Neural crest cell (in vitro differentiated cells): ENCODE data around the gene COL18A1. TPM values are rescaled to one million over a fixed set of nuclear protein-coding genes. Genes with fewer than 3 reads are reported as not detected.

Source experiments
- DNase-seq: peaks from one replicate; pipeline ENCODE4 v3.0.0; 2021; ENCODE audit warnings: low read depth, mixed read lengths, low spot score
- H3K27ac Mint-ChIP-seq: one replicate; pipeline ENCODE4 v1.8.0; 2021; ENCODE audit warnings: mild to moderate bottlenecking, mixed read lengths; ENCODE audit not compliant: unreplicated experiment
- H3K27me3 Mint-ChIP-seq: 2 replicates; pipeline ENCODE4 v1.8.0; 2021; ENCODE audit warnings: low read depth, mild to moderate bottlenecking, mixed read lengths
- H3K36me3 Mint-ChIP-seq: 2 replicates; pipeline ENCODE4 v1.8.0; 2021; ENCODE audit warnings: low read depth, mild to moderate bottlenecking, mixed read lengths
- H3K4me1 Mint-ChIP-seq: 2 replicates; pipeline ENCODE4 v1.8.0; 2021; ENCODE audit warnings: mixed read lengths
- H3K4me3 Mint-ChIP-seq: one replicate; pipeline ENCODE4 v1.8.0; 2021; ENCODE audit warnings: mild to moderate bottlenecking, mixed read lengths
- H3K9me3 Mint-ChIP-seq: 2 replicates; pipeline ENCODE4 v1.8.0; 2021; ENCODE audit warnings: mixed read lengths
- CTCF ChIP-seq: fragments of 200-600 bp; sonication (generic); conservative IDR thresholded peaks from 2 replicates; pipeline ENCODE4 v1.5.0; 2021; ENCODE audit warnings: antibody characterized with exemption, mild to moderate bottlenecking
- total RNA-seq: library from RNA; stranded (reverse); gene quantifications from 2 replicates; pipeline ENCODE4 v1.2.1, GENCODE V29; 2021

Gene COL18A1
- total RNA-seq, 1 donor from 2014 or later, result 19.2 TPM

- Mint-ChIP-seq H3K27me3 (peaks cover 5% of the 10 kb centered on the region), H3K9me3 (no peaks in the 10 kb centered on the region), H3K4me3 (no peak overlapping the region), H3K36me3 (no peaks in the 10 kb centered on the region), H3K27ac (no peak overlapping the region), H3K4me1 (peaks cover 10% of the 10 kb centered on the region)
- TF ChIP-seq CTCF, result no peak
- DNase-seq, result no peak
Observed at GRCh38 chr21:45490049-45490731, 85.2 kb downstream of the COL18A1 start.

DNA sequence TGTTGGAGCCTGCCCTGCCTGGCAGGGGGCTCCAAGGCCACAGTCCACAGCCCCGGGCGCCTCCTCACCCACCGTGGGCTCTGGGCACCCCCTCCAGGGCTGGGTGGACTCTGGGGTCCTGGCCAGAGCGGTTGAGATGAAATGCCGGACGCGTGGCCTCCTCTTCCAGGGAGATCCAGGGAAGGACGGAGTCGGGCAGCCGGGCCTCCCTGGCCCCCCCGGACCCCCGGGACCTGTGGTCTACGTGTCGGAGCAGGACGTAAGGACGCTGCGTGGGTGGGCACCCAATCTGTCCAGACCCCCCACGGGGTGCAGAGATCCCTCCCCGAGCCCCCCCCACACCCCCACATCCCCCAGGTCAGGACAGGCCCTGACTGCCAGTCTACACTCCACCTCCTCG, 86.1 kb downstream of the COL18A1 start:
- Mint-ChIP-seq H3K36me3 (no peaks in the 10 kb centered on the region), H3K4me3 (no peak overlapping the region), H3K9me3 (no peaks in the 10 kb centered on the region), H3K27me3 (peaks cover 5% of the 10 kb centered on the region), H3K4me1 (peaks cover 10% of the 10 kb centered on the region), H3K27ac (no peak overlapping the region)
- no peak for DNase-seq
- no peak for TF ChIP-seq CTCF

GRCh38 chr21:45491623-45492022, 86.7 kb downstream of the COL18A1 start:
- H3K27me3 Mint-ChIP-seq, result peaks cover 5% of the 10 kb centered on the region
- no peaks in the 10 kb centered on the region for H3K9me3 Mint-ChIP-seq
- no peak for DNase-seq
- TF ChIP-seq CTCF, result no peak
- no peaks in the 10 kb centered on the region for H3K36me3 Mint-ChIP-seq
- H3K27ac Mint-ChIP-seq, result no peak overlapping the region
- H3K4me1 Mint-ChIP-seq, result peaks cover 10% of the 10 kb centered on the region
- H3K4me3 Mint-ChIP-seq, result no peak overlapping the region

GRCh38 chr21:45492765-45493164, 87.8 kb downstream of the COL18A1 start:
- Mint-ChIP-seq H3K4me1 (peaks cover 10% of the 10 kb centered on the region), H3K36me3 (no peaks in the 10 kb centered on the region), H3K4me3 (no peak overlapping the region), H3K27ac (no peak overlapping the region), H3K27me3 (peaks cover 5% of the 10 kb centered on the region), H3K9me3 (no peaks in the 10 kb centered on the region)
- TF ChIP-seq CTCF, result no peak
- DNase-seq, result no peak

DNA sequence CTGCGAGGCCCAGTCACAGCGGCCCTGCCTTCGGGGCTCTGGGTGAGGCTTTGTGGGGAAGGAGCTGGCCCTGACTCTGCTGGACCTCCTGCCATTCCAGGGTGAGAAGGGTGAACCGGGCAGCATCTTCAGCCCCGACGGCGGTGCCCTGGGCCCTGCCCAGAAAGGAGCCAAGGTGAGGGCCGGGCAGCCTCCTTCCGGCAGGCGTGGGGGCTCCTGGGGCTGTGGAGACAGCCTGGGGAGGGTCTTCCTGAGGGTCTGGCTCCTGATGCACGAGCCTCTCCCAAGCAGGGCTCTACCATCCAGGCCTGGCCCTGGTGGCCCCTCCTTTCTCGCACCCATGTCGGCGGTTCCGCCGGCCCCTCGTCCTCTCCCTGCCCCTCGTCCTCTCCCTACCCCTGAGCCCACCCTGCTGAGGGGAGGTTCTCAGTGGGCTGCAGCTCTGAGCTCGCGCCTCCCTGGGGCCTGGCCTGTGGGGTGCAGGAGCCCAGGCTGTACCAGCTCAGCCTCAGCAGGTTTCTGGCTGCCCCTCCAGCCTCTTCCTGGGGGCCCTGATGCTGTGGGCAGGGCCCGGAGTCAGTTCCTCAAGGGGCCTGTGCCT, 88.5 kb downstream of the COL18A1 start:
- Mint-ChIP-seq H3K27ac (no peak overlapping the region), H3K9me3 (no peaks in the 10 kb centered on the region), H3K4me1 (peaks cover 4% of the 10 kb centered on the region), H3K27me3 (no peaks in the 10 kb centered on the region), H3K36me3 (peaks cover under 1% of the 10 kb centered on the region), H3K4me3 (no peak overlapping the region)
- no peak for DNase-seq
- TF ChIP-seq CTCF, result no peak
